Chondrocyte (in vitro differentiated cells): ENCODE results near the gene MAP7D3. TPM values are rescaled to one million over a fixed set of nuclear protein-coding genes. Genes with fewer than 3 reads are reported as not detected.
"Not testable (repeated sequence)": the region's sequence is repeated elsewhere in the genome, so short reads cannot be mapped to it uniquely, and the experiment has no call there.

Experiments
- DNase-seq: peaks from one replicate; pipeline ENCODE4 v3.0.0; 2021; ENCODE audit warnings: mixed read lengths, low spot score
- H3K27ac Mint-ChIP-seq: one replicate; pipeline ENCODE4 v1.8.0; 2021; ENCODE audit warnings: mild to moderate bottlenecking, moderate library complexity, mixed read lengths; ENCODE audit not compliant: unreplicated experiment
- H3K27me3 Mint-ChIP-seq: 2 replicates; pipeline ENCODE4 v1.8.0; 2021; ENCODE audit warnings: low read depth, mixed read lengths
- H3K36me3 Mint-ChIP-seq: 2 replicates; pipeline ENCODE4 v1.8.0; 2021; ENCODE audit warnings: low read depth, mixed read lengths
- H3K4me1 Mint-ChIP-seq: 2 replicates; pipeline ENCODE4 v1.8.0; 2021; ENCODE audit warnings: low read depth, mild to moderate bottlenecking, mixed read lengths
- H3K4me3 Mint-ChIP-seq: one replicate; pipeline ENCODE4 v1.8.0; 2021; ENCODE audit warnings: mild to moderate bottlenecking, moderate library complexity, mixed read lengths; ENCODE audit not compliant: unreplicated experiment
- H3K9me3 Mint-ChIP-seq: 2 replicates; pipeline ENCODE4 v1.8.0; 2021; ENCODE audit warnings: low read depth, mixed read lengths
- CTCF ChIP-seq: fragments of 200-600 bp; sonication (generic); IDR thresholded peaks from 2 replicates; pipeline ENCODE4 v1.5.0; 2021; ENCODE audit warnings: antibody characterized with exemption, mild to moderate bottlenecking, moderate library complexity
- total RNA-seq: library from RNA; stranded (reverse); gene quantifications from 3 replicates; pipeline ENCODE4 v1.2.1, GENCODE V29; 2021

Gene MAP7D3
- total RNA-seq, 1 donor from 2014 or later: 48.2 TPM

GRCh38 chrX:136250191-136251040 lies 784 bp downstream of the MAP7D3 start:
- Mint-ChIP-seq H3K36me3 (peaks cover 2% of the 10 kb centered on the region), H3K4me1 (peaks cover 48% of the 10 kb centered on the region), H3K27me3 (no peaks in the 10 kb centered on the region), H3K4me3 (peak overlapping the region; percentile 74), H3K27ac (peak overlapping the region; percentile 79), H3K9me3 (no peaks in the 10 kb centered on the region)
- no peak for DNase-seq
- TF ChIP-seq CTCF: no peak

- no peak overlapping the region for H3K27ac Mint-ChIP-seq
- H3K27me3 Mint-ChIP-seq: no peaks in the 10 kb centered on the region
- no peaks in the 10 kb centered on the region for H3K9me3 Mint-ChIP-seq
- peaks cover 19% of the 10 kb centered on the region for H3K36me3 Mint-ChIP-seq
- no peak overlapping the region for H3K4me3 Mint-ChIP-seq
- DNase-seq: no peak
- H3K4me1 Mint-ChIP-seq: peaks cover 20% of the 10 kb centered on the region
- no peak for TF ChIP-seq CTCF
Measured at GRCh38 chrX:136246201-136246600, 5.0 kb downstream of the MAP7D3 start.

- H3K4me1 Mint-ChIP-seq, H3K4me3 Mint-ChIP-seq, H3K27me3 Mint-ChIP-seq, H3K9me3 Mint-ChIP-seq, DNase-seq, H3K27ac Mint-ChIP-seq: not testable (repeated sequence)
- H3K36me3 Mint-ChIP-seq: peaks cover 22% of the 10 kb centered on the region
Measured at GRCh38 chrX:136237849-136238248, 13.4 kb downstream of the MAP7D3 start.

GRCh38 chrX:136237074-136237473 lies 14.1 kb downstream of the MAP7D3 start:
- Mint-ChIP-seq H3K27ac (no peak overlapping the region), H3K36me3 (peaks cover 17% of the 10 kb centered on the region), H3K4me1 (no peaks in the 10 kb centered on the region), H3K9me3 (no peaks in the 10 kb centered on the region), H3K4me3 (no peak overlapping the region), H3K27me3 (no peaks in the 10 kb centered on the region)
- no peak for TF ChIP-seq CTCF
- no peak for DNase-seq

- DNase-seq: no peak
- Mint-ChIP-seq H3K36me3 (peaks cover 24% of the 10 kb centered on the region), H3K4me1 (no peaks in the 10 kb centered on the region), H3K27me3 (no peaks in the 10 kb centered on the region), H3K9me3 (no peaks in the 10 kb centered on the region), H3K27ac (no peak overlapping the region), H3K4me3 (no peak overlapping the region)
- no peak for TF ChIP-seq CTCF
Measured at GRCh38 chrX:136228839-136229207, 22.4 kb downstream of the MAP7D3 start.
